Naive thymus-derived CD4-positive, alpha-beta T cell (primary cell): ENCODE results near the gene NPFFR1. TPM values are rescaled to one million over a fixed set of nuclear protein-coding genes. Genes with fewer than 3 reads are reported as not detected.

Source experiments
- ATAC-seq: fragments of 150-1000 bp; cut with Tn5 transposase; 2 replicates; pipeline ENCODE4 v1.10.0; 2021; ENCODE audit warnings: mild to moderate bottlenecking, moderate library complexity
- CTCF ChIA-PET: fragments of 350-600 bp; sonication (Branson Sonifier 250); formaldehyde crosslinking; loops from one replicate; lab custom pipeline; 2021; ENCODE audit warnings: antibody characterized with exemption; lab: Charles Lee
- POLR2A ChIA-PET: fragments of 350-600 bp; sonication (Branson Sonifier 250); formaldehyde crosslinking; loops from one replicate; lab custom pipeline; 2021; ENCODE audit warnings: antibody characterized with exemption, inconsistent platforms; lab: Charles Lee
- DNase-seq, 9 donors: peaks; one replicate each; pipeline versions ENCODE4 v3.0.0 to v3.0.0-alpha.2; 2020 to 2022; ENCODE audit warnings: mixed read lengths in 1 of 9
- H3K27ac ChIP-seq: one replicate; pipeline ENCODE4 v1.7.0; 2013; ENCODE audit warnings: mild to moderate bottlenecking, low read depth, low read length, moderate library complexity
- H3K27me3 ChIP-seq, 2 donors: one replicate each; pipeline ENCODE4 v1.7.0; 2013; ENCODE audit warnings: low read length in 2 of 2, mild to moderate bottlenecking in 2 of 2, moderate library complexity in 2 of 2; ENCODE audit not compliant: control insufficient read depth in 2 of 2, insufficient read depth in 2 of 2
- H3K36me3 ChIP-seq, 3 experiments: 1 replicate in 2 of 3; 2 replicates in 1 of 3; pipeline ENCODE4 v1.7.0; 2013; ENCODE audit warnings: low read length in 3 of 3, mild to moderate bottlenecking in 3 of 3, moderate library complexity in 1 of 3; ENCODE audit not compliant: insufficient read depth in 3 of 3, control insufficient read depth in 2 of 3
- H3K4me1 ChIP-seq, 2 donors: one replicate each; pipeline ENCODE4 v1.7.0; 2013; ENCODE audit warnings: low read length in 2 of 2, mild to moderate bottlenecking in 2 of 2, moderate library complexity in 1 of 2; ENCODE audit not compliant: control insufficient read depth in 2 of 2, insufficient read depth in 2 of 2
- H3K4me3 ChIP-seq: 2 replicates; pipeline ENCODE4 v1.7.0; 2013; ENCODE audit warnings: mild to moderate bottlenecking, low read length
- H3K9me3 ChIP-seq, 3 experiments: 1 replicate in 2 of 3; 2 replicates in 1 of 3; pipeline ENCODE4 v1.7.0; 2013; ENCODE audit warnings: low read length in 3 of 3; ENCODE audit not compliant: control insufficient read depth in 2 of 3
- H3K27ac Mint-ChIP-seq, 9 donors: one replicate each; pipeline ENCODE4 v1.8.0; 2020 to 2022; ENCODE audit warnings: mixed read lengths in 9 of 9, mild to moderate bottlenecking in 8 of 9, moderate library complexity in 5 of 9, inconsistent platforms in 2 of 9
- H3K27me3 Mint-ChIP-seq, 5 donors: one replicate each; pipeline ENCODE4 v1.8.0; 2021 to 2022; ENCODE audit warnings: mixed read lengths in 5 of 5, mild to moderate bottlenecking in 1 of 5
- H3K36me3 Mint-ChIP-seq, 5 donors: one replicate each; pipeline ENCODE4 v1.8.0; 2020 to 2022; ENCODE audit warnings: mixed read lengths in 5 of 5, mild to moderate bottlenecking in 3 of 5, inconsistent platforms in 1 of 5
- H3K4me1 Mint-ChIP-seq, 7 donors: one replicate each; pipeline ENCODE4 v1.8.0; 2020 to 2022; ENCODE audit warnings: mixed read lengths in 7 of 7, mild to moderate bottlenecking in 3 of 7, inconsistent platforms in 1 of 7
- H3K4me3 Mint-ChIP-seq, 10 donors: one replicate each; pipeline ENCODE4 v1.8.0; 2020 to 2022; ENCODE audit warnings: mild to moderate bottlenecking in 10 of 10, mixed read lengths in 10 of 10, moderate library complexity in 6 of 10, inconsistent platforms in 2 of 10
- H3K9me3 Mint-ChIP-seq, 11 donors: one replicate each; pipeline ENCODE4 v1.8.0; 2020 to 2022; ENCODE audit warnings: mixed read lengths in 11 of 11, mild to moderate bottlenecking in 4 of 11, inconsistent platforms in 1 of 11, moderate library complexity in 1 of 11
- intact Hi-C, 2 donors: fragments of 100-400 bp; cut with micrococcal nuclease; formaldehyde crosslinking; loops; one replicate each; pipeline ENCODE4 v1.15.1; 2023
- polyA plus RNA-seq, 2 donors: library from polyadenylated mRNA; unstranded; fragments of 300-500 nt; fragmentation: Illumina TruSeq; gene quantifications; one replicate each; pipeline ENCODE4 v1.2.3, GENCODE V29; 2021
- total RNA-seq, 6 experiments: library from RNA in 5 of 6; stranded (reverse) in 5 of 6; gene quantifications; 1 replicate in 5 of 6; 2 replicates in 1 of 6; pipeline ENCODE4 v1.2.3 and lab custom pipeline; 2021 to 2026

NPFFR1 gene
- total and polyA plus RNA-seq, 7 experiments from 2014 or later: 0.05 TPM; not detected in 6

DNA sequence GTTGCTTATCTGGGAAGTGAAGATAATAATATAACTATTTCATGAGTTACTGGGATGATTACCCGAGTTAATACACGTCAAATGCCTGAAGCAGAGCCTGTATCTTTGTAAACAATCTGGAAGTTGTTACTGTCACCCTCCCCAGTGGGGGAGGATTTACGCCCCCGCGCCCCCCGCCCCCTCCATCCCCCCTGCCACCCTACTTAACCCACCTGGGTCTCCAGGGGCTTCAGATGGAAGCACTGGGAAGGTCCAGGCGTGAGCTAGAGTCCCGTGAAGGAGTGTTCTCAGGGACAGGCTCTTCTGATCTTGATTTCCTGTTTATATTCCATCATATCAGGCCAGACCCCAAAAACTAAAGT, 49.9 kb downstream of the NPFFR1 start:
- Mint-ChIP-seq H3K36me3 (peaks cover 0 to 4% (median under 1%) of the 10 kb centered on the region in 5 donors), H3K4me3 (peak overlapping the region; percentile 74 to 94 (median 87)), H3K27me3 (no peaks in the 10 kb centered on the region), H3K27ac (peak overlapping the region; percentile 79 to 99 (median 92)), H3K4me1 (peaks cover 9 to 41% (median 30%) of the 10 kb centered on the region in 7 donors), H3K9me3 (peaks cover 0 to 2% (median 0%) of the 10 kb centered on the region in 11 donors)
- intact Hi-C loops: loop anchor here (1.0 to 5.0 kb wide), 12 partner anchors 13 to 653 kb away; partner anchors contain the start of genes EIF4EBP2 (in 2 of the 2), PCBD1 (in 2 of the 2), SAR1A (in 2 of the 2) and TYSND1 (in 2 of the 2)
- POLR2A ChIA-PET: interaction anchor here (1.7 to 2.2 kb wide), 2 partner anchors 63 to 170 kb away, joined by 6 to 11 read pairs; partner anchors contain the start of genes EIF4EBP2 and SAR1A
- Histone ChIP-seq H3K4me1 (peaks cover 4 to 5% of the 10 kb centered on the region in 2 donors), H3K4me3 (peak overlapping the region; percentile 69), H3K36me3 (peaks cover 0 to 9% (median 0%) of the 10 kb centered on the region in 3 experiments), H3K27me3 (no peaks in the 10 kb centered on the region), H3K9me3 (no peaks in the 10 kb centered on the region), H3K27ac (peak overlapping the region; percentile 84)
- no peak for DNase-seq
- ATAC-seq: no peak
- CTCF ChIA-PET: interaction anchor here (0.5 to 3.7 kb wide), 2 partner anchors 11 to 108 kb away, joined by 4 to 34 read pairs; no protein-coding TSS in a partner anchor

DNA sequence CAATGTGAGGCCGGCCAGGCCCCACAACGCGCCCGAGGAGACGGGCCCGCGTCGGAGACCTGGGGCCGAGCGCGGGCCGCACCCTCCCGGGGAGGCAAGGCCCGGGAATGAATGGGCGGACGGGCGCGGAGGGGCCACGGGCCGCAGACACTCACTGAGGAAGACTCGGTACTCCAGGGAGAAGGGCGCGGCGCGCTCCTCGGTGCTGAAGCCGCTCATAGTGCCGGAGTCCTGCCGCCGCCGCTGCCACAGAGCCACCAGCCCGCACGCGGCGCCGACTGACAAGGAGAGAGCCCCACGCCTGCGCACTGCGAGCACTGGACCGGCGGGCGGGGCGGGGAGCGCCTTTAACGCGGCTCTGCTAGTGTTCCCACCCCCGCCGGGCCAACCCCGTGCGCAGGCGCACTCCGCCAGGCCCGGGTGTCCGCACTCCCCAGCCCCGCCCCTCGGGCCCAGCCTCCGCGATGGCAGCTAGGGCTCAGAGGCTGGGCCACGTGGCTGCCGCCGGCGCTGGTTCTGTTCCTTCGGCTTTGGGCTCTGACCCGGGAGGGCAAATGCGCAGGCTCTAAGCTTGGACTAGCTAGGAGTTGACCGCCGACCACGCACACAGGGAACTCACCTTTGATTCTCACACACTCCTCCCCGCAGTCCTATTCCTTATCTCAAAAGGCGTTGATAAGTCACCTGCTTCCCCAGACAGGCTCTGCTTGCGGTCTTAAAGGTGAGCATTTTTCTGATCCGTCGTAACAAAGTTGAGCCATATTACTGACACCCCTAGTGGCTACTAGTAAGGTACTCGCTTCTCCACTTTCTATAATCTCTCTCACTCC, 50.5 kb downstream of the NPFFR1 start, which contains the start of gene PPA1:
Gene PPA1, minus strand, starts transcription at position 321 of the 830 bp plus-strand sequence. Its CDS starts 102 bp downstream, at position 219.
- Mint-ChIP-seq H3K27me3 (no peaks in the 10 kb centered on the region), H3K36me3 (peaks cover 0 to 6% (median 4%) of the 10 kb centered on the region in 5 donors), H3K4me1 (peaks cover 9 to 47% (median 35%) of the 10 kb centered on the region in 7 donors), H3K4me3 (peak within 1 kb of the TSS; percentile 74 to 94 (median 87)), H3K9me3 (peaks cover 0 to 2% (median 0%) of the 10 kb centered on the region in 11 donors), H3K27ac (peak within 1 kb of the TSS; percentile 79 to 99 (median 92))
- Histone ChIP-seq H3K9me3 (no peaks in the 10 kb centered on the region), H3K4me1 (peaks cover 4 to 5% of the 10 kb centered on the region in 2 donors), H3K27me3 (no peaks in the 10 kb centered on the region), H3K27ac (peak within 1 kb of the TSS; percentile 84), H3K4me3 (peak within 1 kb of the TSS; percentile 88), H3K36me3 (peaks cover 0 to 12% (median 0%) of the 10 kb centered on the region in 3 experiments)
- ChIA-PET POLR2A (interaction anchor here (0.8 to 2.2 kb wide), 3 partner anchors 59 to 171 kb away, joined by 3 to 11 read pairs (median 6); partner anchors contain the start of genes EIF4EBP2 and SAR1A), CTCF (interaction anchor here (0.5 to 3.7 kb wide), 5 partner anchors 11 to 131 kb away, joined by 3 to 34 read pairs (median 4); partner anchors contain the start of gene SAR1A)
- intact Hi-C loops: loop anchor here (1.0 to 5.0 kb wide), 12 partner anchors 12 to 654 kb away; partner anchors contain the start of genes EIF4EBP2 (in 2 of the 2), PCBD1 (in 2 of the 2), SAR1A (in 2 of the 2) and TYSND1 (in 2 of the 2)
- ATAC-seq (peak; percentile 99), DNase-seq (peak; percentile 98 to 100 (median 99))

DNA sequence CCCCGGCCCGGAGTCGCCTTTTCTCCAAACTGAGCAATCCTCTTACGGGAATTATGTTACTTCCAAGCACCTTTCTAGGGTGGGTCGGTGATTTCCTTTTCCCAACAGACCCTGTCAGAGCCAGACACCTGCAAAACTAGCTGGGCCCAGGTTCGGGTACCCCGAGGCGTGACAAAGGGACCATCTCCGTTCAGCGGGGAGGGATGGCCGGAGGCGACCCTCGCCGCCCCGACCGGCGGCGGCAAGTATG, 51.0 kb downstream of the NPFFR1 start:
- ATAC-seq: no peak
- Histone ChIP-seq H3K27ac (peak overlapping the region; percentile 84), H3K27me3 (no peaks in the 10 kb centered on the region), H3K4me1 (peaks cover 4 to 5% of the 10 kb centered on the region in 2 donors), H3K4me3 (peak overlapping the region; percentile 88), H3K36me3 (peaks cover 0 to 17% (median 0%) of the 10 kb centered on the region in 3 experiments), H3K9me3 (no peaks in the 10 kb centered on the region)
- intact Hi-C loops: loop anchor here (1.0 to 5.0 kb wide), 12 partner anchors 11 to 655 kb away; partner anchors contain the start of genes EIF4EBP2 (in 2 of the 2), LRRC20 (in 2 of the 2), PCBD1 (in 2 of the 2) and SAR1A (in 2 of the 2)
- Mint-ChIP-seq H3K27ac (peak overlapping the region; percentile 7 to 99 (median 75)), H3K4me3 (peak overlapping the region; percentile 74 to 94 (median 86)), H3K27me3 (no peaks in the 10 kb centered on the region), H3K9me3 (peaks cover 0 to 2% (median 0%) of the 10 kb centered on the region in 11 donors), H3K36me3 (peaks cover 0 to 6% (median 4%) of the 10 kb centered on the region in 5 donors), H3K4me1 (peaks cover 9 to 47% (median 35%) of the 10 kb centered on the region in 7 donors)
- ChIA-PET POLR2A (interaction anchor here (0.6 to 2.2 kb wide), 9 partner anchors 9 to 1847 kb away, joined by 3 to 11 read pairs (median 4); partner anchors contain the start of genes EIF4EBP2, SAR1A and TYSND1), CTCF (interaction anchor here (0.9 to 3.7 kb wide), 5 partner anchors 10 to 145 kb away, joined by 3 to 34 read pairs (median 3); partner anchors contain the start of gene SAR1A)
- DNase-seq: peak in 1 of 9 donors; percentile 13

DNA sequence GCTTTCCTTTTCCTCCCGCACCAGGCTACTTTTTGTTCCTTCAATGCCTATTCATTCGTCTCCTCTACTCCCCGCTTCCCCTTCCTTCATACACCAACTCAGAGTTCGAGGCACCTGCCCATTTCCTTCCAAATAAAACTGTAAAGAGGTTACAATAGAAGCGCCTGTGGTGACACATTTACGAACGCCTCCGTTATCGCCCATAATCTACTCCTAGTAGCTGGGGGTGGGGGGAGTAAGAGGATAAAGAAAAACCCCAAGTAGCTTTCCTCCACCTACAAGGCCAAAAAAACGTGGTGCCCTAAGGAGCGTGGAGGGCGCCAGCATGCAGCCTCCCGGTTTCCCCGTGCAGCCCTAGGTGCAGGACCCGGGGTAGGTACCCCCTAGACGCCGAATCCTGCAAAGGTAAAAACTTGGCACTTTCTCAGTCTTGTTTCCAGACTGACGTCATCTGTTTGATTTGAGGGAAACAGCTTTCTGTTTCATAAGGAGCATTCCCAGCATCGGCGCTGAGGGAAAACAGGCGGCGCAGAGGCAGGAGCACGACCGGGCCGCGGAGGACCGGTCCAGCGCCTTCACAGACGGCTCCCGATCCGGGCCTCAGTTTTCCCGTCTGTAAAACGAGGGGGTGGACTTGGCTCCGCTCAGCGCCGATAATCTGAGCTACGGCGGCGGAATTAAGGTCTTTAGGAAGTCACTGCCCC, 51.5 kb downstream of the NPFFR1 start:
- no peaks in the 10 kb centered on the region for H3K9me3 ChIP-seq
- ChIA-PET POLR2A (interaction anchor here (0.6 to 2.2 kb wide), 11 partner anchors 9 to 1848 kb away, joined by 3 to 11 read pairs (median 4); partner anchors contain the start of genes EIF4EBP2, SAR1A and TYSND1), CTCF (interaction anchor here (0.5 to 3.7 kb wide), 8 partner anchors 9 to 672 kb away, joined by 3 to 34 read pairs (median 3); partner anchors contain the start of gene SAR1A)
- intact Hi-C loops: loop anchor here (1.0 to 5.0 kb wide), 7 partner anchors 11 to 655 kb away; partner anchors contain the start of genes PCBD1 (in 2 of the 2), LRRC20 (in 1 of the 2), PALD1 (in 1 of the 2) and SGPL1 (in 1 of the 2)
- ATAC-seq (no peak), DNase-seq (peak in 8 of 9 donors; percentile 21 to 59 (median 34))
- Mint-ChIP-seq H3K4me1 (peaks cover 9 to 47% (median 35%) of the 10 kb centered on the region in 7 donors), H3K4me3 (peak overlapping the region; percentile 74 to 94 (median 86)), H3K27ac (peak overlapping the region; percentile 7 to 77 (median 66)), H3K9me3 (peaks cover 0 to 2% (median 0%) of the 10 kb centered on the region in 11 donors), H3K36me3 (peaks cover 0 to 6% (median 3%) of the 10 kb centered on the region in 5 donors), H3K27me3 (no peaks in the 10 kb centered on the region)
- peaks cover 0 to 17% (median 0%) of the 10 kb centered on the region in 3 experiments for H3K36me3 ChIP-seq
- H3K27ac ChIP-seq: peak overlapping the region; percentile 84
- peak overlapping the region; percentile 88 for H3K4me3 ChIP-seq
- peaks cover 4 to 5% of the 10 kb centered on the region in 2 donors for H3K4me1 ChIP-seq
- no peaks in the 10 kb centered on the region for H3K27me3 ChIP-seq

DNA sequence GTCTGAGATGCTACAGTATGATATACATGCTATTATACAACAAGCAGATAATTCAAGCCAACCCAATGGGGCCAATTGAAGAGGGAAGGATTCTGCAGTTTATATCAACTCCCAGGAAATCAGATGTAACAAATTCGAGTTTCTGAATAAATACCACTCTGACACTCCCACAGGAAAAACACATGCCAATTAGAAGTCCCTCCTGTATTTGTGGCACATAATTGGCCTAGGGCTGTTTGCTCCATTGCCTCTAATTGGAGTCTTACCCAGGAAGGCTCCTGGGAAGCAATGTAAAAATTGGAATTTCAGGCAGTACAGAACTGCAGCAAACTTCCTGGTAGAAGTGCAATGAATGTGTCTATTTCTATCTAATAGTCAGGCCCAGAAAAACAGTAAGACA, 55.3 kb downstream of the NPFFR1 start:
- CTCF ChIA-PET: interaction anchor here (2.0 kb wide), 1 partner anchor 136 kb away, joined by 8 read pairs; no protein-coding TSS in a partner anchor
- Histone ChIP-seq H3K9me3 (no peaks in the 10 kb centered on the region), H3K36me3 (peaks cover 0 to 17% (median 0%) of the 10 kb centered on the region in 3 experiments), H3K4me1 (peaks cover 4 to 5% of the 10 kb centered on the region in 2 donors), H3K27ac (no peak overlapping the region), H3K4me3 (no peak overlapping the region), H3K27me3 (no peaks in the 10 kb centered on the region)
- POLR2A ChIA-PET: no interaction called here
- Mint-ChIP-seq H3K4me3 (peak overlapping the region in 2 of 10 donors; percentile 10 to 17), H3K9me3 (no peaks in the 10 kb centered on the region), H3K27ac (peak overlapping the region in 1 of 9 donors; percentile 7), H3K4me1 (peaks cover 12 to 50% (median 37%) of the 10 kb centered on the region in 7 donors), H3K27me3 (no peaks in the 10 kb centered on the region), H3K36me3 (peaks cover 0 to 6% (median 0%) of the 10 kb centered on the region in 5 donors)
- intact Hi-C loops: no loop called here
- no peak for DNase-seq
- no peak for ATAC-seq
